HG02981 (cell line): ENCODE results near the gene ERBB3.
A peak's percentile ranks its signal among the peaks of the same experiment; 100 is the strongest.
"Not testable (repeated sequence)": the region's sequence is repeated elsewhere in the genome, so short reads cannot be mapped to it uniquely, and the experiment has no call there.

ENCODE experiments used
- ATAC-seq: cut with Tn5 transposase; IDR thresholded peaks from one replicate; pipeline ENCODE4 v1.9.1; 2021; ENCODE audit warnings: mild to moderate bottlenecking, moderate library complexity; ENCODE audit not compliant: unreplicated experiment

The ERBB3 gene

DNA sequence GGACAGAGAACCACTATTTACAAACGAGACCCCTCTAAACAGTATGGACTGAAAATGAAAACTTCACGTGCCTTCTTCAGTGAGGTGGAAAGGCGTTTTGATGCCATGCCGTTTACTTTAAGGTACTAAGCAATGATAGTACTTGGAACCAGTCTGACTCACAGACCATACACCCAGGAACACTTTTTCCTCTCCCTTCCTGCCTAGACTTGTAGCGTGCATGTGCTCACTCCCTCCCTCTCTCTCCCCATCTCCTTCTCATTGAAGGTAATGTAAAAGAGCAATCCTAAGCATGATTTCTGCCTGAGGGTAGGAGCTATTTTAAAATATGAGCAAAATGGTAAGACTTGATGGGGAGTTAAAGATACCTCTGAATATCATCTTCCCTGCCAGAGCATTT, 30.6 kb downstream of the ERBB3 start:
- ATAC-seq = no peak

DNA sequence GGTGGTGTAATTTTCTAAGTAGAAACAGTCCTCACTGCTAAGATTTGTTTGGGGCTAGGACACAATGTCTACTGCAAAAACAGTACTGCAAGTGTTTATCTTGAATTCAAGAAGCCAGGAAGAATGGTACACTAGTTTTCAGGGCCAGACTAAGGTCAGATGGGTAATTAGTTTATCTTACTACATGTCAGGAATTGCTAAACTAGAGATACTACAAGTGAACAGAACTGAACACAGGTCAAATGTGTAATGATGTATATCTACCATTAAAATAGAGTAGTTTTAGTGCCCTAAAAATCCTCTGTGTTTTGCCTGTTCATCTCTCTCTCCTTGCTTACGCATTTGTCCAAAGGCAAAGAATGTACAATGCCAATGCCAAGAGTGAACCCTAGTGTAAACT, 34.1 kb downstream of the ERBB3 start:
- ATAC-seq = no peak

DNA sequence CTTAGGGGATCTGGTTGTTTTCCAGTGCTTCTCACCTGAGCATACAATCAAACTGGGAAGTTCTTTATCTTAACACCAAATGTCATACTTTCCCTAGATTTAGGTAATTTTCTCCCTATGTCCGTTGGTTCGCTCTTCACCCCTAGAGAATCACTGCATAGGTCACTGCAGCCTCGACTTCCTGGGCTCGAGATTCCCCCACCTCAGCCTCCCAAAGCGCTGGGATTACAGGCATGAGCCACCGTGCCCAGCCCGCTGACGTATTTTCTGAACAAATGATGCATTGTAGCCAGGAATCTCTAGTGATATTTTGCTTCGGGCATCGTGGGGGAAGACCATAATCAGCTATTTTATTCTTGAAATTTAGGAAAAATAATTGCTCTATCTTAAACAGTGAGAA, 35.4 kb downstream of the ERBB3 start:
- no peak for ATAC-seq

DNA sequence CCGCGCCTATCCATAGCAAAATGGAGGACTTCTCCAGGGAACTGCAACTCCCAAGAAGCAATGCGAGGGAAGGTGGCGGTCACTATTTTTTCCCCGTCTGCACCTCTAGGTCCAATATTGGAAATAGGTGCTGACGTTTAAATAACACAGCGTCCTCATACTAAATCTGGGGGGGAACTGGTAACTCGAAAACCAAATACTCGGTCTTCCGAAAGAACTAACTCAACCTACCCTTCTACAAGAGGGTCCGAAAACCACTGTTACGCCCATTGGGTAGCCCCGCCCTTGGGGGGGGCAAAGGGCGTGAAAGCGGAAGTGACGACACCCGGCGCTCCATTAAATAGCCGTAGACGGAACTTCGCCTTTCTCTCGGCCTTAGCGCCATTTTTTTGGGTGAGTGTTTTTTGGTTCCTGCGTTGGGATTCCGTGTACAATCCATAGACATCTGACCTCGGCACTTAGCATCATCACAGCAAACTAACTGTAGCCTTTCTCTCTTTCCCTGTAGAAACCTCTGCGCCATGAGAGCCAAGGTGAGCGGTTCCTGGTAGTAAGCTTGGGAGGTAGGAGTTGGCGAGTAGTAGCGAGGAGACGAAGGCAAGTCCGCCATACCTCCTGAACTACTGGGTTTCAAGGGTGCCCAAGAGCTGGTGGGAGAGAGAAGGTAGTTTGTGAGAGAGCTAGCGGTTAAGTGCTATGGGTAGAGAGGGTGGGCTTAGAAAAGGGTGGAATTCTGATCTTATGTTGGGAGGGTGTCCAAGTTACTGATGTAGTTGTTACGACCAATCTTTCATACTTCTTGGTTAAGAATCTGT, 36.5 kb downstream of the ERBB3 start, which contains the start of gene RPL41:
RPL41 (plus strand) TSS at position 367 of the 815 bp plus-strand sequence.
- ATAC-seq = peak; percentile 33

DNA sequence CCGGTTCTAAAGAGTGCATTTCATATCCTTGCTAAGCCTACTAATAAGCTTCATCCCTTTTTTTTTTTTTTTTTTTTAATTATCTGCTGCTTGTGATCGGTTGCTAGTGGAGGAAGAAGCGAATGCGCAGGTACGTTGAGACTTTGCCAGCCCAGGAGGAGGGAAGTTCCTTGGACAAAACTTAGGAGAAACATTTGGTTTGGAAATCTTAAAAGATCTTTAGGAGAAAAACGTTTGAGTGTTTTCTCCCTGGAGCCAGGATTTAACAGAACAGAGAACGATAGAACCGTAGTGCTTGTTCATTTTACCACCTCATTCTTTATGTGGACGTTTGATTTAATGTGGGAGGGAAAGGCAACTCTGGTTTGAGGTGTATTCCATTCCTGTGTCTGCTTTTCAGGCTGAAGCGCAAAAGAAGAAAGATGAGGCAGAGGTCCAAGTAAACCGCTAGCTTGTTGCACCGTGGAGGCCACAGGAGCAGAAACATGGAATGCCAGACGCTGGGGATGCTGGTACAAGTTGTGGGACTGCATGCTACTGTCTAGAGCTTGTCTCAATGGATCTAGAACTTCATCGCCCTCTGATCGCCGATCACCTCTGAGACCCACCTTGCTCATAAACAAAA, 37.2 kb downstream of the ERBB3 start:
- not testable (repeated sequence) for ATAC-seq

DNA sequence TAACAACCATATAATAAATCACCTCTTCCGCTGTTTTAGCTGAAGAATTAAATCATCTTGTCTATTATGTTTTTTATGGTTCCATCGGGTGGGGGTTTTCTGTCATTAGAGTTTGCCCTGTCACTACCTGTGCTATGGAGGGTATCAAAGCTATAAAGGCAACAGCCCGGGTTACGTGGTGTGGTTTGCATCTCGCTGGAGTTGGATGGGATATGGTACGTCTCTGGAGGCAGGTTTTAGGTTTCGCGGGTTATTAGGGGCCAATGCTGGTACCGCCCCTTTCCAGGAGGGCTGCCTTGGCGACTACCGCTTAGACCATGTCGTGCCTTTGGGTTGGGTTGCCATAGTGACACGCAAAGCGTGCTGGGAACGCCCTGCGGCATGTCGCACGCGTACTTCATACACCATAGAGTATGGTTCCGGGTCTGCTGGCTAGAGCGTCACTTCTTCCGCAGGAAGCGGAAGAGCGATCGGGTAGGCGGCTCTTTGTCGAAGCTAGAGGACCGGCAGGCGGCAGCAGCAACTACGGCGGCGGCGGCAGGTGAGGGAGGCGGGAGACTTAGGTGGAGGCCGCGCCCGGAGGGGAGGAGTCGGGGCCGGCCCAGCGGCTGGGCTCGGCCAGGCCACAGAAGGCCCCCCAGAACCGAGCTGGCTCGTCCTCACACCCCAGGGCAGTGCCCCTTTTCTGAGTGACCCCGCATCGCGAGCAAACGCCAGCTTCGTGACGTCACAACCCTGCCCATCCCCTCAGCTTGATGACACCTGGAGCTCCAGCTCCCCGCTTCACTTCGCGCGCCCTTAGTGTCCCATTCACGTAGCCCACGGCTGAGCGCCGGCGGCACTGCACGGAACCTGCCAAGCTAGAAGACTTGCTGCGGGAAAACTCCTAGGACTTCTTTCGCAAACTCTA, 38.1 kb downstream of the ERBB3 start, which contains the start of gene ZC3H10:
ZC3H10 (plus strand) TSS at position 489 of the 910 bp plus-strand sequence. CDS start 2,297 bp downstream, outside the sequence.
- ATAC-seq = peak; percentile 80

DNA sequence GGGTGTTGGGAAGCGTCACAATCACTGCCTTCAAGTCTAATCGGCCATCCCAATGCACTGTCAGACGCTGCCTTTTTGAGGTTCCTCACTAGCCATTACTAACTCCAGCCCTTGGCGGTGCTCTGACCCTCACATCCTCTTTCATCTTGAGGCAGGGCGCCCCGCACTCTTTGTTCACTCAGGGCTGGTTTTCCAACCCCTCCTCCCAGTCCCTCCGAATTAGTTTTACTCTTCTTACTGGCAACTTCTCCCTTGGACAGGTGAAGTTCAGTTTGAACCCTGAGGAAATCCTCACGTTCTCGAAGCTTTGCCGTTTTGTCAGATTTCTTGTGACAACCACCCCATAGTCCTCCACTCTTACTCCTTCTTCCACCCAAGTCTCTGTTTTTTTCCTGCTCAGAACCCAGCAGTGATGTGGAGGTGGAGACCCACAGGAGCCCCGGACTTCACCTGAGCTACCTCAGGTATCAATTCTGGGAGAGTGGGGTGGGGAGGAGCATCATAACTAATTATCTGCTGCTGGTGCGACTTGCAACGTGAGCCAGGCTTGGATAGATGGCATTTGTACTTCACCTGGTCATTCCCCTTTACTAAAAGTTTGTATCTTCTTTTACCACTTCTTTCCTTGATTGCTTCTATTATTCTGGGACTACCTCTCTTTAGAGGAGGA, 38.9 kb downstream of the ERBB3 start:
- no peak for ATAC-seq

DNA sequence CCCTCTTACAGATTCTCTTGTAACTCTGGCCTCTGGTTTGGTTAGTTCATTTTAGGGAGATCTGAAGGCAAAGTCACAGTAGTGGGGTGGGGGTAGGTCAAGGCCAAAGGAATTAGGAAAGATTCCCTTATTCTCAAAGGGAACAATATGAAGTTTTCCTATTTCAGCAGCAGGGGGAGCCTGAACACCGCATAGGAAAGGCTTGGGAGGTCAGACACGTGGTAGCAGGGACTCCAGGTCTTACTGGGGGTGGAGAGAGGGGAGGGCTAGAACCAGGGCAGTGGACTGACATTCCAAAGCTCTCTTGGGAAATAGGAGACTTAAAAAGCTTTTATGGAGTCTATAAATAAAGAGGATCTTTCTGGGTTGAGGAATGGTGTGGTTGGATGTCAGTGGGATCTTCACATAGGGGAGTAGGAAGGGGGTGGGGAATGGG, 39.4 kb downstream of the ERBB3 start:
- ATAC-seq = no peak

DNA sequence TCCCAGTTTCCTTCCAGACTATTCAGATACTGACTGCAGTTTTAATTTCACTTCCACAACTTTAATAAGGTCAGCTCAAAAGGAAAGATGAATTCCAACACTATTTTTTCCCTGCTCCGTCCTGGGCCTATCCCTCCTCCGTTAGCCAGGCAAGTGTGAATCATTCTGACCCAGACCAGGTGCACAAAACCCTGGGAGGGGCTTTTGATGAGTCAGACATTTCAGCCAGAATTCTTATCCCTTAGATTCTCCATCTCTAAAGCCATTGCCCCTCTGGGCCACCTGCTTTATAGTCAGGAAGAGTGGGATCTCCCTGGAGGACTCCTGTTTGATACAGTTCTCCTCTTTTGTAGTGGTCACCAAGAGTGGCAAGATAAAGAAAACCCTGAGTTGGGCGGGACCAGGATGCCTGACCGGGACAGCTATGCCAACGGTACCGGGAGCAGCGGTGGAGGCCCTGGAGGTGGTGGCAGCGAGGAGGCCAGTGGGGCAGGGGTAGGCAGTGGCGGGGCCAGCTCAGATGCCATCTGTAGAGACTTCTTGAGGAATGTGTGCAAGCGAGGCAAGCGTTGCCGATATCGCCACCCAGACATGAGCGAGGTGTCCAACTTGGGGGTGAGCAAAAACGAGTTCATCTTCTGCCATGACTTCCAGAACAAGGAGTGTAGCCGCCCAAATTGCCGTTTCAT, 40.3 kb downstream of the ERBB3 start:
- ATAC-seq = no peak

DNA sequence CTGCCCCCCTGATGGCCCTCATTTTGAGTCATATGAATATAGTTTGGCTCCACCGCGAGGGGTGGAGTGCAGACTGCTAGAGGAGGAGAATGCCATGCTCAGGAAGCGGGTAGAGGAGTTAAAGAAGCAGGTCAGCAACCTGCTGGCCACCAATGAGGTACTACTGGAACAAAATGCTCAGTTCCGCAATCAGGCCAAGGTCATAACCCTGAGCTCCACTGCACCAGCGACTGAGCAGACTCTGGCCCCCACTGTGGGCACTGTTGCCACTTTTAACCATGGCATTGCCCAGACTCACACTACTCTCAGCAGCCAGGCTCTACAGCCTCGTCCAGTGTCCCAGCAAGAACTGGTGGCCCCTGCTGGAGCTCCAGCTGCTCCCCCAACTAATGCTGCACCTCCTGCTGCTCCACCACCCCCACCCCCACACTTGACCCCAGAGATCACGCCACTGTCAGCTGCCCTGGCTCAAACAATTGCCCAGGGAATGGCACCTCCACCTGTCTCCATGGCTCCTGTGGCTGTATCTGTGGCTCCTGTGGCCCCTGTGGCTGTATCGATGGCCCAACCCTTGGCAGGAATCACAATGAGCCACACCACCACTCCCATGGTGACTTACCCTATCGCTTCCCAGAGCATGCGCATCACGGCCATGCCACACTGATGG, 41.4 kb downstream of the ERBB3 start:
- no peak for ATAC-seq

DNA sequence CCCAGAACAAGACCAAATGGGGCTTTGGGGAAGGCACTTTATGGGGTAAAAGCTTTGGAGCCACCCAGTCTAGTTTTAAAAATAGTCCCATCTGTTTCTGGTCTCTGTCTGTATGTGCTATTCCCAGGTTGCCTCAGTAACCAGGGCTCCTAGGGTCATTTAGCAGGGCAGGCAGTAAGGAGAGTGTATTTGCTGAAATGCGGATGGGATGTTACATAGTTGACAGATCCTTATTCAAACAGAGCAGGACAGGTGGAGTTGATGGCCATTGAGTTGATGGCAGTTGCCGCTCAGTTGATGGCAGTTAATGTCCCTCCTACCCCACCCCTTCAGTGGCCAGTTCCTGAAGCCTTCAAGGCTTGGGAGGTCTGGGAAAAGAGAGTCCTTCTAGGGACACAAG, 42.7 kb downstream of the ERBB3 start:
- no peak for ATAC-seq

DNA sequence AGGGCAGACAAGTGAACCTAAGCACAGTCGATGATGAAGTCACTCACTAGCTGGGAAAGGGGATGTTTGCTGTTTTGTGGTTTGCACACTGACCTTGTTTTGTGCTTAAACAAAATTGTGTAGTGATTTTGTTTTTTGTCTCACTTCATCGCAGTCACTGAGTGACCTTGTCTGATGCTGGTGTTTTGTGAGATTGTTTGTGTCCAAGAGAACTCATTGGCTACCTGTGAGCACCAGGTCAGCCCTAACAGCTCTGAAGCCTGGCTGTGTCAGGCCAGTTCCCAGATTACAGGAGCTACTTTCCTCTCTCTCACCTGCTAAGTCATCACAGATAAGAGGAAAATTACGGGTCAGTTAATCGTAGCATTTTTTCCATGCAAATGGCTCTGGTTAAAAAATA, 44.2 kb downstream of the ERBB3 start:
- no peak for ATAC-seq

DNA sequence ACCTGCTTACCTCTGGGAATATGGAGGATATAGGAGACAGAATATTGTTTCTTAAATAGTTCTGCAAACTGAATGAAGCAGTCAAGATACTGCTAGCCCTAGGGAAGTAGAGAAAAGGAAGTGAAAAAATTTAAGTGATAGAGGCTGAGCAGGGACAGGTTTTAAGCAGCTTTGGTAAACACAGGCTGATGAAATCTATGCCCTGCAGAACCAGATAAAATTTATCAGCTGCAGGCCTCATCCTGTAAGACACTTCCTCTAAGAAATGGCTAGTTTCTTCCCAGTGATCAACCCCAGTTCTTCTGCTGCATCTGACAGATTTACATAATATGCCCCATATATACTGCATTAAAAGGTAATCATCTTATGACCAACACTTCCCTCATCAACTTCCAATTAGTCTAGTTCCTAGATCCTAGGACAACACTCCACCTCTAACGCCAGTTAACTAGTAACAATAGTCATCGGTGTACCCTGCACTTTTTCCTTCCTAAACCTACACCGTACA, 46.8 kb downstream of the ERBB3 start:
- no peak for ATAC-seq

DNA sequence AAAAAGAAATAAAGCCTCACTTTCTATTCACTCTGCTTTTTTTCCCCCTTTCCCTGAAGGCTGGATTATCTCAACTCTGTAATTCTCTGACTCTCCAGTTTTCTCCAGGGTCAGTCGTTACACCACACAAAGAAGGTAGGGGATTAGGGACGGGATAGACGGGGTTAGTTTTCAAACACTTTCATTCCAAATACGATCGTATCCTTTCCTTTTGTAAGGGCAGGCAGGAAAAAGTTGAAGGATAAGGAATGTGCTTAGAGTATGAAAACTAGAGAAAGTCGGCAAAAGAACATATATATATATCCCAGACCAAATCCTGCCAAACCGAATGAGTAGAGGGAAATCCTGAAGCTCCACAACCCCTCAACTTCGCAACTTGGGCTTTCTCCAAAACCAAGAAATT, 47.5 kb downstream of the ERBB3 start:
- no peak for ATAC-seq

DNA sequence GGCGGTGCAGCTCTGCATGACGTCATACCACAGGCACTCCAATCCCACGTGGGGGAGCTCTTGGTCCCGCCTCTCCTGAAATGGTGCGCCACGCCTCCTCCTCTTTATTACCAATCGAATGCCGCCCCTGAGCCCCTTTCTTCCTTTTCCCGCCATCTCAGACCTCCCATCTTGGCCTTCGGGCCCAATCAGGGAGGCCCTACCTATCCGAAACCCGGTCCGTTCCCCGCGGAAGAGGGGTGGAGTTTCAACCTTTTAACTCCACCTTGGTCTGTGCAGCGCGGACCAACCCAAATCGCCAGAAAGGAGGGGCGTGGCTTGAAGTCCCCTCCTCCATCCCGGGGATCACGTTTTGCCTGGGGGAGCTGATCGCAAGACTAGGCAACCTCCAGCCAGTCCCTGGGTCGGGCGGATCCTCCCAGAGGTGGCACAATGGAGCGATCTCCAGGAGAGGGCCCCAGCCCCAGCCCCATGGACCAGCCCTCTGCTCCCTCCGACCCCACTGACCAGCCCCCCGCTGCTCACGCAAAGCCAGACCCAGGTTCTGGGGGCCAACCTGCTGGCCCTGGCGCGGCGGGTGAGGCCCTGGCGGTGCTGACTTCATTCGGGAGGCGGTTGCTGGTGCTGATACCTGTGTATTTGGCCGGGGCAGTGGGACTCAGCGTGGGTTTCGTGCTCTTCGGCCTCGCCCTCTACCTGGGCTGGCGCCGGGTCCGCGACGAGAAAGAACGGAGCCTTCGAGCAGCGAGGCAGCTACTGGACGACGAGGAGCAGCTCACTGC, 48.1 kb downstream of the ERBB3 start, which contains the start of gene ESYT1:
ESYT1 (plus strand) TSS at position 380 of the 782 bp plus-strand sequence; CDS start at position 433, 53 bp downstream.
- ATAC-seq = peak; percentile 88

DNA sequence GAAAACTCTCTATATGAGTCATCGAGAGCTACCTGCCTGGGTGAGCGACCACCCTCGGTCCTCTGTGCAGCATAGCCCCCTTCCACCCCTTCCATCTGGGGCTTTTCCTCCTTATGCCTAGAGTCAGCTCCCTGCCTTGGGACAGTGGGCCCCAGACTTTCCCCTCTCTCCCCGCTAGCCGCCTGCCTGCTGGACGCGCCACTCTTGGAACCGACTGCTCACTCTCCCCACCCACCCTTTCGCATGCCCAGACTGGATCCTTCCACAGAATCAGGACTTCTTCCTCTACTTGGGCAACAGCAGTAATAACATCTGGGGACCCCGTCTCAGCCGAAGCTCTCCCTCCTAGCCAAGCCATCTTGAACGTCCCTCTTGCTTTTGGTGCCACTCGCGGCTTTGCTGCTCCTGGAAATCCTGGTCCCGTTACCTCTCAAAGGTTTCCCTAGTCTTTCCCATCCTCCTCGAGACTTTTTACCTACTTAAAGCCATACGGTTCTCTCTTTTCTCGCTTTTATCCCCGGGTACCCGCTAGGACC, 48.8 kb downstream of the ERBB3 start:
- peak; percentile 2 for ATAC-seq

DNA sequence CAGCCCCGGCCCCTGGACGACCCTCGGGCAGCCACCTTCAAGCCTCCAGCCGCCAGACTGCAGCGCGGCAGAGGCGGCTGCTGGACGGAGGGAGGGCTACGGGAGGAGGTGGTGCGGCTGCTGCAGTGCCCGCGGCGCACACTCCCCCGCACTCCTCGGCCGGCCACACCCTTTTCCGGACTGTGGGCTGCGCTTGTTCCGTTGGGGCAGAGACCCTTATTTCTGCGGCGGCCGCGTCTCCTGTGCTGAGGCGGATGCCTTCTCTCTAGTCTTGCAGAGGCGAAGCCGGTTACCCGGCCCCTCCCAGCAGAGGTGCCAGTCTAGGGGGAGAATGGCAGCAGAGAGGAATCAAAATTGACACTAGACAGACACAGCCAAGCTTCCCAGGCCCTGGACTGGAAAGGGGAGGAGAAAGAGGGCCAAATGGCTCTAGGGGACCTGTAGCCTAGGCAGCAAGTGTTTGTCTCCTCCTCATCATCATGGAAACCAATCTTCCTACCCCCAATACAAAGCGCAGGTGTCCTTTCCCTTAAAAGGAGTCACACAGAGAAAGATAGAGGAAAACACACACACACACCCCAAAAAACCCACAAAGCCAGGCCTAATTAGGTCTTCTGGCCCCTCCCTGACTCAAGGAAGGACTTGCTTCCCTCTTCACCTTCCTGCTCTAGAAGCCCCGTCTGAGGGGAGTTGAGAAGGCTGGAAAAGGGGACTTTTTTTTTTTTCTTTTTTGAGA, 49.4 kb downstream of the ERBB3 start:
- ATAC-seq = peak; percentile 21
